Kidney (tissue), 14 donors: ENCODE results near the gene NFATC2. TPM values are rescaled to one million over a fixed set of nuclear protein-coding genes. Genes with fewer than 3 reads are reported as not detected.
A peak's percentile ranks its signal among the peaks of the same experiment; 100 is the strongest.

ENCODE experiments used
- DNase-seq, 5 donors: peaks; one replicate each; pipeline ENCODE4 v3.0.0-alpha.2; 2013 to 2020
- FAIRE-seq: peaks from 2 replicates; lab custom pipeline; 2012; peaks lifted over from hg19 to GRCh38; lab: Jason Lieb, UNC
- H3K27ac ChIP-seq, 2 donors: one replicate each; pipeline ENCODE4 v1.7.0; 2013; ENCODE audit warnings: low read depth in 2 of 2, low read length in 2 of 2, inconsistent platforms in 1 of 2
- H3K27me3 ChIP-seq: one replicate; pipeline ENCODE4 v1.7.1; 2013; ENCODE audit warnings: low read length, inconsistent platforms; ENCODE audit not compliant: control insufficient read depth, insufficient read depth
- H3K36me3 ChIP-seq, 3 donors: one replicate each; pipeline versions ENCODE4 v1.7.0 to v1.7.1; 2013; ENCODE audit warnings: low read length in 3 of 3, control low read depth in 1 of 3, inconsistent platforms in 1 of 3; ENCODE audit not compliant: insufficient read depth in 3 of 3, control insufficient read depth in 2 of 3
- H3K4me1 ChIP-seq, 3 donors: one replicate each; pipeline versions ENCODE4 v1.7.0 to v1.7.1; 2013; ENCODE audit warnings: low read length in 3 of 3, inconsistent platforms in 1 of 3, low read depth in 1 of 3; ENCODE audit not compliant: control insufficient read depth in 2 of 3, insufficient read depth in 2 of 3
- H3K4me3 ChIP-seq, 3 donors: one replicate each; pipeline versions ENCODE4 v1.7.0 to v1.8.1; 2013; ENCODE audit warnings: low read length in 3 of 3, control low read depth in 1 of 3, inconsistent platforms in 1 of 3
- H3K9ac ChIP-seq, 3 donors: one replicate each; pipeline versions ENCODE4 v1.7.0 to v1.7.1; 2013; ENCODE audit warnings: low read length in 3 of 3, control low read depth in 1 of 3, inconsistent platforms in 1 of 3
- H3K9me3 ChIP-seq, 3 donors: one replicate each; pipeline versions ENCODE4 v1.7.0 to v1.7.1; 2013; ENCODE audit warnings: low read length in 3 of 3, control low read depth in 1 of 3, inconsistent platforms in 1 of 3; ENCODE audit not compliant: control insufficient read depth in 2 of 3, insufficient read depth in 1 of 3
- intact Hi-C: fragments of 100-400 bp; cut with DNase I; formaldehyde crosslinking; loops from one replicate; pipeline ENCODE4 v1.11.1; 2022
- polyA plus RNA-seq: library from polyadenylated mRNA; stranded (reverse); fragments of 350-450 nt; fragmentation: Illumina TruSeq; extraction: RNeasy Lipid Tissue Mini Kit (QIAGEN cat#74804); gene quantifications from one replicate; pipeline ENCODE4 v1.2.3, GENCODE V29; 2014; ENCODE audit warnings: low read depth, low replicate concordance; ENCODE audit not compliant: insufficient read depth
- total RNA-seq: library from RNA; stranded (reverse); fragmentation: NEBNext Ultra II Directional; extraction: Animal tissue kit (Norgen Biotek cat#: 25700); gene quantifications from one replicate; pipeline ENCODE4 v1.2.1, GENCODE V29; 2021
- TF ChIP-seq, protein P1 (sequence below): IDR thresholded peaks from 3 replicates; pipeline ENCODE4 v1.5.1; 2012; ENCODE audit warnings: mild to moderate bottlenecking, moderate library complexity, borderline replicate concordance; ENCODE audit not compliant: insufficient read depth; ENCODE audit errors: extremely low read depth
- donor health status: control.
- donor health status: control.
- donor health status: control.
- donor health status: control.
- donor health status: control.
- donor health status: DM: yes; HTN: yes; CAD: no.
- donor health status: Normal renal cell carcinoma (clear cell type).

The NFATC2 gene
- total and polyA plus RNA-seq, 2 donors from 2014 or later: 0.73 to 10.5 TPM

DNA sequence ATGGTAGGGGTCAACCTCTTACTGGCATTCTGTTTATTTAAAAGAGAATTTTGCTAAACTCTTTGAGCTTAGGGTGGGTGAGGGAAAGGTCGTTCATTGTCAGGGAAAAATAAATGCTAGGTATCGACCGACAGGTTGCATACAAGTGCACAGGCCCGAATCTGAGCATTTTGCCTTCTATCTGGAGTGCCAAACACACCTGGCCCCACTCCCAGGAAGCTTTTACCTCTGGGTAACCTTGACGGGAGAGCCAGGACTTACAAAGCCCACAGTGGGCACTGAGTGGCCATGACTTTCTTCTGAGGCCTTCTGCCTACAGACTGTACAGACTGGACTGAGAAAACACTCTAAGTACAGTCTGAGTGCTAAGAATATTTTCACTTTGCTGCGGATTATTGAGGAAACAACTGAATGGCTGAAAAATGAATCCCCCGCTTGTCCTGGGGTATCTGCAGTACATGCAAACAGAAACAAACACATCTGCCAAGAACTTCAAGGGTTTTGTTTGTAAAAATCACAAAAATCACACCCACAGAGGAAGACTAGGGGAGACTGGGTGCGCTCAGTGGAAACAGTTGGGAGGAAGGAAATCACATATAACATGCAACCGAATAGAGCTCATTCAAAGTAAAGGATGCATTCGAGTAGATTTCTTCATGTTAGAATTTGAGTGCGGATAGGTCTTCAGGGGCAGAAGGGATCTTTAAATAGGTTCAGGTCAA, 152.8 kb downstream of the NFATC2 start:
- Histone ChIP-seq H3K9me3 (no peaks in the 10 kb centered on the region), H3K27ac (peak overlapping the region; percentile 23 to 51), H3K27me3 (no peaks in the 10 kb centered on the region), H3K9ac (no peak overlapping the region), H3K4me3 (no peak overlapping the region), H3K36me3 (no peaks in the 10 kb centered on the region), H3K4me1 (peaks cover 0 to 11% (median 7%) of the 10 kb centered on the region in 3 donors)
- FAIRE-seq (no peak), DNase-seq (no peak)
- TF ChIP-seq, protein P1, sequence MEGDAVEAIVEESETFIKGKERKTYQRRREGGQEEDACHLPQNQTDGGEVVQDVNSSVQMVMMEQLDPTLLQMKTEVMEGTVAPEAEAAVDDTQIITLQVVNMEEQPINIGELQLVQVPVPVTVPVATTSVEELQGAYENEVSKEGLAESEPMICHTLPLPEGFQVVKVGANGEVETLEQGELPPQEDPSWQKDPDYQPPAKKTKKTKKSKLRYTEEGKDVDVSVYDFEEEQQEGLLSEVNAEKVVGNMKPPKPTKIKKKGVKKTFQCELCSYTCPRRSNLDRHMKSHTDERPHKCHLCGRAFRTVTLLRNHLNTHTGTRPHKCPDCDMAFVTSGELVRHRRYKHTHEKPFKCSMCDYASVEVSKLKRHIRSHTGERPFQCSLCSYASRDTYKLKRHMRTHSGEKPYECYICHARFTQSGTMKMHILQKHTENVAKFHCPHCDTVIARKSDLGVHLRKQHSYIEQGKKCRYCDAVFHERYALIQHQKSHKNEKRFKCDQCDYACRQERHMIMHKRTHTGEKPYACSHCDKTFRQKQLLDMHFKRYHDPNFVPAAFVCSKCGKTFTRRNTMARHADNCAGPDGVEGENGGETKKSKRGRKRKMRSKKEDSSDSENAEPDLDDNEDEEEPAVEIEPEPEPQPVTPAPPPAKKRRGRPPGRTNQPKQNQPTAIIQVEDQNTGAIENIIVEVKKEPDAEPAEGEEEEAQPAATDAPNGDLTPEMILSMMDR: no peak
- intact Hi-C loops: no loop called here

DNA sequence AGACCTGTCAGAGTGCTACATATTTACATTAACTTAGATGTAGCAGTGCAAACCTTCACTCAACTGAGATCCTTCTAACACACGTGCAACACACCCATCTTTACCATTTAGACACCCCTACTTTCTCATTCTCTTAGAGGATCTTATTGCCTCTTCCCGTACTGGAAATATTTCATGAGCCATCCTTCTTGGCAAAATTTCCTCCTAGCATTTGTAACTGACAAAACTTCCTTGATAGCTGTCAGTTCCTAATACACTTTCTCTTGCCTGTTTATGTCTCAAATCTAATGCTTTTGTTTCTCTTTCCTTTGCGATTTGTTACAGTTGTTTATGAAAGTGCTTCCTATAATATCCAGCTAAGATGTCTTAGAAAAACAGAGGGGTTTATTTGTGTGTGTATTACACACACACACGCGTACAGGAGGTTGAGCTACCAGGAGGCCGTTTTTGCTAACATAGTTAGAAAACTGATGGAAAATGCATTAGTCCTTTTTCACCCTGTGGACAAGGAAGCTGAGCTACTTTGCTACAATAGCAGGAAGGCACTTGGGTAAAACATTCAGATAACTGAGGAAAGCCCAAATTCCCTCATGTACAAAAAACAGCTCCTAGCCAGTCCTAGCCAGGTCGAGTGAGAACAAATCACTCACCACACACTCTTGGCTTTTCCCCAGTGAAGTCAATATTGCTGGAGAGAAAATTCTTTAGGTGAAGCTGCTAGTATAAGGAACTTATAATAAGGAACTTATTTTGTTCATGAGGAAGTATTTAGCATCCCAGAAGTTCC, 153.6 kb downstream of the NFATC2 start:
- FAIRE-seq (no peak), DNase-seq (no peak)
- Histone ChIP-seq H3K27me3 (no peaks in the 10 kb centered on the region), H3K9ac (no peak overlapping the region), H3K36me3 (no peaks in the 10 kb centered on the region), H3K4me1 (peaks cover 0 to 11% (median 7%) of the 10 kb centered on the region in 3 donors), H3K4me3 (no peak overlapping the region), H3K27ac (peak overlapping the region in 1 of 2 donors; percentile 23), H3K9me3 (no peaks in the 10 kb centered on the region)
- TF ChIP-seq, protein P1: no peak
- intact Hi-C loops: no loop called here

DNA sequence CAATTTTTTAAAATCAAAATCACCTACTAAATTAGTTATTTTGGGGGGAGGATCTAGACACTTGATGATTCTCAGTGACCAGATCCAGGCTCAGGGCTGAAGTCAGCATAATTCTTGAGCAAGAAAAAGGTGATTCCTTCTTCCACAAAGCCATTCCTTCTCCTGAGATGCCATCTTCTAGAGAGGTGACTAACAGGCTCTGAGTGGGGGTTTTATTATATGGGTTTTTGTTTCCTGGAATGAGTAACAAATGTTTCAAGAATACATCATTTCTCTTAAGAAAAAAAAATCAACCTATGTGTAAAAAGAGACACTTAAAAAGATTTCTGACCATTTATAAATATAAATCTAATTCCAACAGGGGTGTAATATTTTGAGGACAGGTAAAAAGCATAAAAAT, 154.3 kb downstream of the NFATC2 start:
- Histone ChIP-seq H3K36me3 (no peaks in the 10 kb centered on the region), H3K4me1 (peaks cover 0 to 8% (median 7%) of the 10 kb centered on the region in 3 donors), H3K27me3 (no peaks in the 10 kb centered on the region), H3K9ac (no peak overlapping the region), H3K27ac (no peak overlapping the region), H3K9me3 (no peaks in the 10 kb centered on the region), H3K4me3 (no peak overlapping the region)
- TF ChIP-seq, protein P1: no peak
- DNase-seq (no peak), FAIRE-seq (no peak)
- intact Hi-C loops: no loop called here
